Keratinocyte (primary cell): ENCODE data around the gene PRSS53. TPM values are rescaled to one million over a fixed set of nuclear protein-coding genes. Genes with fewer than 3 reads are reported as not detected.

Experiments used
- DNase-seq: peaks from one replicate; pipeline ENCODE4 v3.0.0-alpha.2; 2011; ENCODE audit warnings: low read depth, missing footprints, low spot score
- FAIRE-seq: peaks from 2 replicates; lab custom pipeline; 2011; peaks lifted over from hg19 to GRCh38; lab: Jason Lieb, UNC
- H2AFZ ChIP-seq: 2 replicates; pipeline ENCODE4 v1.6.0; 2012; ENCODE audit warnings: low read length, control low read depth, inconsistent platforms; ENCODE audit not compliant: control insufficient read depth
- H3K27ac ChIP-seq: 2 replicates; pipeline ENCODE4 v1.5.1; 2011; ENCODE audit warnings: low read length; ENCODE audit not compliant: control insufficient read depth, insufficient read depth
- H3K27me3 ChIP-seq: 3 replicates; pipeline ENCODE4 v1.6.0; 2011; ENCODE audit warnings: low read length; ENCODE audit not compliant: control insufficient read depth, insufficient read depth; ENCODE audit errors: extremely low read depth
- H3K36me3 ChIP-seq, 2 experiments: 2 replicates in 1 of 2; 3 replicates in 1 of 2; pipeline ENCODE4 v1.5.1; 2011; ENCODE audit warnings: low read length in 2 of 2, mild to moderate bottlenecking in 1 of 2; ENCODE audit not compliant: control insufficient read depth in 2 of 2, insufficient read depth in 2 of 2; ENCODE audit errors: extremely low read depth in 1 of 2
- H3K4me1 ChIP-seq: 3 replicates; pipeline ENCODE4 v1.5.1; 2011; ENCODE audit warnings: low read length; ENCODE audit not compliant: control insufficient read depth, insufficient read depth; ENCODE audit errors: extremely low read depth
- H3K4me2 ChIP-seq: 3 replicates; pipeline ENCODE4 v1.6.0; 2011; ENCODE audit warnings: low read depth, low read length; ENCODE audit not compliant: control insufficient read depth, insufficient read depth; ENCODE audit errors: extremely low read depth
- H3K4me3 ChIP-seq, 3 experiments: fragments of 200-600 bp in 1 of 3; sonication (generic) in 1 of 3; 2 replicates in 2 of 3; 3 replicates in 1 of 3; pipeline ENCODE4 v1.5.1; 2011 to 2016; ENCODE audit warnings: low read length in 3 of 3, mild to moderate bottlenecking in 3 of 3, control low read depth in 2 of 3, inconsistent platforms in 1 of 3, low read depth in 1 of 3, mixed read lengths in 1 of 3, mixed run types in 1 of 3, moderate library complexity in 1 of 3; ENCODE audit not compliant: control insufficient read depth in 2 of 3, insufficient read depth in 2 of 3; ENCODE audit errors: extremely low read depth in 1 of 3
- H3K79me2 ChIP-seq: 2 replicates; pipeline ENCODE4 v1.6.0; 2012; ENCODE audit warnings: low read length; ENCODE audit not compliant: control insufficient read depth, insufficient read depth
- H3K9ac ChIP-seq: 3 replicates; pipeline ENCODE4 v1.6.0; 2011; ENCODE audit warnings: low read length; ENCODE audit not compliant: control insufficient read depth, insufficient read depth; ENCODE audit errors: extremely low read depth
- H3K9me1 ChIP-seq: 3 replicates; pipeline ENCODE4 v1.6.0; 2011; ENCODE audit warnings: low read length; ENCODE audit not compliant: control insufficient read depth, insufficient read depth; ENCODE audit errors: extremely low read depth
- H3K9me3 ChIP-seq: 2 replicates; pipeline ENCODE4 v1.5.1; 2012; ENCODE audit warnings: low read depth, low read length; ENCODE audit not compliant: control insufficient read depth
- H4K20me1 ChIP-seq: 3 replicates; pipeline ENCODE4 v1.6.0; 2011; ENCODE audit warnings: low read length; ENCODE audit not compliant: control insufficient read depth, insufficient read depth; ENCODE audit errors: extremely low read depth
- CTCF ChIP-seq, 3 experiments: IDR thresholded peaks in 1 of 3; conservative IDR thresholded peaks in 1 of 3; optimal IDR thresholded peaks in 1 of 3; 2 replicates in 2 of 3; 3 replicates in 1 of 3; pipeline versions ENCODE3 to v1.5.1; 2011; ENCODE audit warnings: low read length in 3 of 3, mild to moderate bottlenecking in 3 of 3, moderate library complexity in 2 of 3, control low read depth in 1 of 3, inconsistent platforms in 1 of 3; ENCODE audit not compliant: insufficient read depth in 2 of 3; ENCODE audit errors: extremely low read depth in 1 of 3
- EZH2 ChIP-seq: IDR thresholded peaks from one replicate; pipeline ENCODE4 v1.6.1; 2012; ENCODE audit warnings: inconsistent platforms, mild to moderate bottlenecking, low read length, moderate library complexity
- dilution Hi-C: fragments of 300-500 bp; cut with MboI; formaldehyde crosslinking; loops from one replicate; pipeline ENCODE4 v1.7.0; 2020; ENCODE audit warnings: low sequenced_read_pairs; ENCODE audit not compliant: extremely low pct_ligation_motif_present
- polyA plus RNA-seq, 5 experiments: library from polyadenylated mRNA; depleted of rRNA in 3 of 5; stranded (reverse) in 3 of 5; stranded (forward) in 1 of 5; unstranded in 1 of 5; fragments of >200 nt; gene quantifications; 1 replicate in 1 of 5; 2 replicates in 3 of 5; 3 replicates in 1 of 5; pipeline versions ENCODE4 v1.2.1 to v1.2.3, GENCODE V29; 2011 to 2012; ENCODE audit warnings: missing spikeins in 2 of 5, low read depth in 1 of 5, low replicate concordance in 1 of 5

Gene PRSS53
- polyA plus RNA-seq, 1 donor (not counting 4 experiments of a cell fraction or from before 2014, with no cell fraction given): 0.50 TPM

DNA sequence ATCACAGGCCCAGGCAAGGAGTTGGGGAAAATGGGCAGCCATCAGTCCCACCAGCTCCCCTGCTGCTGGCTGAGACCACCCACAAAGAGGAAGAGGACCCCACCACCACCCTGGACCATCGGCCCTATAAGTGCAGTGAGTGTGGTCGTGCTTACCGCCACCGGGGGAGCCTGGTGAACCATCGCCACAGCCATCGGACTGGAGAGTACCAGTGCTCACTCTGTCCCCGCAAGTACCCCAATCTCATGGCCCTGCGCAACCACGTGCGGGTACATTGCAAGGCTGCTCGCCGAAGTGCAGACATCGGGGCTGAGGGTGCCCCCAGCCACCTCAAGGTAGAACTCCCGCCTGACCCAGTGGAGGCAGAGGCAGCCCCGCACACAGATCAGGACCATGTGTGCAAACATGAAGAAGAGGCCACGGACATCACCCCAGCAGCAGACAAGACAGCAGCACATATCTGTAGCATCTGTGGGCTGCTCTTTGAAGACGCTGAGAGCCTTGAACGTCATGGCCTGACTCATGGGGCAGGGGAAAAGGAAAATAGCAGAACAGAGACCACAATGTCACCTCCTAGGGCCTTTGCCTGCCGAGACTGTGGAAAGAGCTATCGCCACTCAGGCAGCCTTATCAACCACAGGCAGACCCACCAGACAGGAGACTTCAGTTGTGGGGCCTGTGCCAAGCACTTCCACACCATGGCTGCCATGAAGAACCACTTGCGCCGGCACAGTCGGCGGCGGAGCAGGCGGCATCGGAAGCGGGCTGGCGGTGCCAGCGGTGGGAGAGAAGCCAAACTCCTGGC is 10.9 kb downstream of the PRSS53 start:
- dilution Hi-C loops: no loop called here

GRCh38 chr16:31077024-31077423 is 11.7 kb downstream of the PRSS53 start:
- Histone ChIP-seq H3K9ac (no peak overlapping the region), H3K36me3 (peaks cover 18 to 25% of the 10 kb centered on the region in 2 experiments), H3K9me3 (no peaks in the 10 kb centered on the region), H3K27me3 (no peaks in the 10 kb centered on the region), H4K20me1 (no peaks in the 10 kb centered on the region), H3K4me1 (peaks cover 4% of the 10 kb centered on the region), H3K79me2 (peaks cover 72% of the 10 kb centered on the region), H3K27ac (no peak overlapping the region), H2AFZ (no peak overlapping the region), H3K4me2 (no peak overlapping the region), H3K9me1 (no peaks in the 10 kb centered on the region), H3K4me3 (no peak overlapping the region)
- no peak for TF ChIP-seq CTCF (optimal IDR thresholded peaks at IDR 0.05 in 1 of 3, IDR thresholded peaks at IDR 0.05 in 1 of 3, conservative IDR thresholded peaks at IDR 0.05 in 1 of 3; ENCODE audit: extremely low read depth in 1 of 3, insufficient read depth in 2 of 3, low read length in 3 of 3)
- no peak for TF ChIP-seq EZH2
- FAIRE-seq: no peak
- dilution Hi-C loops: no loop called here
- DNase-seq: no peak

More for the DNA sequence above, 10.9 kb downstream of the PRSS53 start:
- Histone ChIP-seq H4K20me1 (no peaks in the 10 kb centered on the region), H3K79me2 (peaks cover 64% of the 10 kb centered on the region), H3K27me3 (no peaks in the 10 kb centered on the region), H3K9ac (no peak overlapping the region), H3K4me3 (no peak overlapping the region), H3K9me1 (no peaks in the 10 kb centered on the region), H3K27ac (no peak overlapping the region), H3K36me3 (peaks cover 21 to 30% of the 10 kb centered on the region in 2 experiments), H3K4me1 (no peaks in the 10 kb centered on the region), H2AFZ (no peak overlapping the region), H3K9me3 (no peaks in the 10 kb centered on the region), H3K4me2 (no peak overlapping the region)
- TF ChIP-seq EZH2 (no peak), CTCF (optimal IDR thresholded peaks at IDR 0.05 in 1 of 3, IDR thresholded peaks at IDR 0.05 in 1 of 3, conservative IDR thresholded peaks at IDR 0.05 in 1 of 3; ENCODE audit: extremely low read depth in 1 of 3, insufficient read depth in 2 of 3, low read length in 3 of 3) (no peak)
- DNase-seq (no peak), FAIRE-seq (no peak)
